RCC 7860 (cell line): ENCODE data around the gene TCF3.

ENCODE experiments used
- DNase-seq: peaks from one replicate; pipeline ENCODE4 v3.0.0-alpha.2; 2015; ENCODE audit warnings: low spot score
- FAIRE-seq: peaks from 2 replicates; lab custom pipeline; 2012; peaks lifted over from hg19 to GRCh38; lab: Jason Lieb, UNC

The TCF3 gene

DNA sequence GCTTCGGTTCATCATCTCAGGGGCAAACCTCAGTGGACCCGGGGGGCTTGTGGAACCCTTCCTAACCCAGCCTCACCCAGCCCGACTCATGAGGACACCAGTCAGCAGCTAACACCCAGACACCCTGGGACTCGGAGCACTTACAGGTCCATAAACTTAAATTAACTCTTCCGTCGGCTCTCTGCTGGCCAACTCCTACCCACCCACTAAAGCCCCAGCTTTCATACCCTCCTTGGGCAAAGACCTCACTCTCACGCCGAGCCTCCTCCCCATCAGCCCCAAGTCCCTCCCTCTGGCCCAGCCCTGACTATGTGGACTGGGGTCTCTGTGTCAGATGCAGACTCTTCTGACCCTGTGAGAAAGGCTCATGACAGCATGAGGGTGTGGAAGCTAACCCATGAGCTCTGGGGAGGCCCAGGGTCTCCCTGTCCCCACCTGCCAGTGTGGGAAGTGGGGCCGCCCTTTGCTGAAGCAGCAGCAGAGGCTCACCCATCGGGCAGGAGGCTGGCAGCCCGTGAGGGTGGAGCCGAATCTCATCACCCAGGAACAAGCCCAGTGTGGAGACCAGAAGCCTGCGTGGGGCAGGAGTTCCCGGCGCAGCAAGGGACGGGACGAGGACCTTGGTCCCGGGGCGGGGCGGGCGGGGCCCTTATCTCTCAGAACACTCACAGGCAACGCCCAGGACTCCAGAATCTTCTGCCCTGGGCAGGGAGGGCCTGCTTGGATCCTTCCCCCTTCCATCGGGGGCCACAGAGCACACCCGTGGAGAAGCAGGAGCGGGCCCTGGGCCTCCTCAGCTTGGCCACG, 19.8 kb downstream of the TCF3 start:
- FAIRE-seq (no peak), DNase-seq (no peak)

DNA sequence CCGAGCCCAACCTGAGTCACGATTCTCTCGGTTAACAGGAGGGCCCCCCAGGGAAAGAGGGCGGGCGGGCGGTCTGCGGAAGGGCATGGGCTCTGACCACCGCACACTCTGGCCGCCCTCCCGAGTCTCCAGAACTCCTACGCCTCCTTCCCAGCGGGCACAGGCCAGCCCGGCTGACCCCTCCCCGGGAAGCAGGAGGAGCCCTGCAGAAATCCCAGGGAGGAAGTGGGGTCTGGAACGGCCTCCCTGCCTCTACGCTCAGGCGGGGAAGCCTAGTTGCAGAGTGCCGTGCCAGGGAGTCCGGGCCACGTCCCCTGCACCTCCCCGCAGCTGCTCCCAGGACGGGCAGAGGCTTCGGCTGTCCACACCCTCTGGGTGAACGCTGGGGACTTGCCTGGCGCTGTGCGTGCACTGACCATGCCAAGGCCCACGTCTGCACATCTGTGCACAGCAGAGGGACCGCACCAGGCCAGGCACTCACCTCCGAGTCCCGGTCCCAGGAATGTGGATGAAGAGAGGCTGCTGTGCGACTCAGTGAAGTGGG, 20.8 kb downstream of the TCF3 start:
- FAIRE-seq (no peak), DNase-seq (no peak)

DNA sequence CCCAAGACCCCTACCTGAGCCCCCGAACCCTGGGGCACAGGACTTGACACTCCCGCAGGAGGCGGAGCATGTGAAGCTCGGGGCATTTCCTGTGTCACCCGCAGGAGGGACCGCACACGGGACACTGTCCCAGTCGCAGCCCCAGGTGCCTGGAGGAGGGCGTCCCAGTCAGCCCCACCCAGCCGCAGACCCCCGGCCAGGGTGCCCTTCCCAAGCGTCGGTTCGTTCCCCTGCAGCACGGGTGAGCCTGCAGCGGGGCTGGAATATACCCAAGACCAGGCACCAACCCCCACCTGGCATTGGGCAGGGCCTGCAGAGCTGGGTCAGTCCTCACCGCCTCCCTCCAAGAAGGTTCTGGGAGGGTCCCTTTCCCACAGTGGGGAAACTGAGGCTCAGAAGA, 21.6 kb downstream of the TCF3 start:
- FAIRE-seq (no peak), DNase-seq (no peak)

DNA sequence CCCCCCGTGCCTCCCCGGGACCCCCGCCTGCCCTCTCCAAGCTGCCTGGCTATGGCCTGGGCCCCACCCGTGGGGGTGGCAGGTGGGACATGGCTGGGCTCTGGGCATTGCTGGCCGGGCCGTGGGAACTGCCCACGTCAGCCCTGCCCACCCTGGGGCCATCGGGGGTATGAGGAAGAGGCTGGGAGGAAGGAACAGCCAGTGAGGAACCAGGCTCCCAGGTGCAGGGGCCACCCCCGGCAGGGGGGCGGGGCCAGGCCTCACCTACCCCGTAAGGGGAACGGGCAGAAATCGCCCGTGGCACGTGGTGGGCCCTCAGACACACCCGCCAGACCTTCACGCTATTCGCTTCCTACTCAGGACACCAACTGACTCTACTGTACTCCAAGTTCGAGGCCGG, 22.4 kb downstream of the TCF3 start:
- no peak for FAIRE-seq
- no peak for DNase-seq

DNA sequence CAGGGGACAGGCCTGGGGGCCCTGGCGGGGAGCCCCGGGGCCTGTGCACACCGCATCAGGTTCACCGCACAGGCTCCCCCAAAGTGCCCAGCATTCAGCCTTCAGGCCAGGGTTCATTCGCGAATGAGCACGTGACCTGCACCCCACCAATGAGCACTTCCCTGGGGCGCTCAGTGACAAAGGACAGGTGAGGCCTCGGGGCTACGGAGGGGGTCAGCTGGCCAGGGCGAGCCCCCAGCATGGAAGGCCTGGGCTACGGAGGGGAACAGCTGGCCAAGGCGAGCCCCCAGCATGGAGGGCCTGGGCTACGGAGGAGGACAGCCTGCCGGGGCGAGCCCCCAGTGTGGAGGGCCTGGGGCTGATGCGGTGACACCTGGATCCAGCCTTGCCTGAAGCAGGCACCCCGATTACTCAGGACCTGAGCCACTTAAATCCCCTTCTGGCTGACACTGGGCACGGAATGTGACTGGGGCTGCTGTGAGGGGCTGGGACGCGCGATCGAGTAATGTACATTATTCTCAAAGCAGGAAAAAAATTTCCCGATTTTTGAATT, 23.1 kb downstream of the TCF3 start:
- no peak for FAIRE-seq
- no peak for DNase-seq

DNA sequence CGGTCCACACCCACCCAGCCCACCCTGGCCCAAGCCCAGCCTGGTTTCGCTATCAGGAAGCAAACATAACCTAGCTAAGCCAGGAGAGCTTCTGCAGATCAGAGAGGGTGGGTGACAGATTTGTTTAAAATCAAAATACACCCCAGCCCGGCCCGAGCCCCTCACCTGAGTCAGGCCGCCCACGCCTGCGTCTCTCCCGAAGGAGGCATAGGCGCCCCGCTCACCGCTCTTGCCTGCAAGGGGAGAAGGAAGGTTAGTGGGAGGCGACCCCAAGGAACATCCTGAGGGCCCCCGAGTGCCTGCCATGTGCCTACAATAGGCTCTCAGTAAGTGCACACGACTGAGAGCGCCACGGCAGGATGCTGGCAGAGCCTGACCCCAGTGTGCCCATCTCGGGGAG, 25.2 kb downstream of the TCF3 start:
- FAIRE-seq (no peak), DNase-seq (no peak)

DNA sequence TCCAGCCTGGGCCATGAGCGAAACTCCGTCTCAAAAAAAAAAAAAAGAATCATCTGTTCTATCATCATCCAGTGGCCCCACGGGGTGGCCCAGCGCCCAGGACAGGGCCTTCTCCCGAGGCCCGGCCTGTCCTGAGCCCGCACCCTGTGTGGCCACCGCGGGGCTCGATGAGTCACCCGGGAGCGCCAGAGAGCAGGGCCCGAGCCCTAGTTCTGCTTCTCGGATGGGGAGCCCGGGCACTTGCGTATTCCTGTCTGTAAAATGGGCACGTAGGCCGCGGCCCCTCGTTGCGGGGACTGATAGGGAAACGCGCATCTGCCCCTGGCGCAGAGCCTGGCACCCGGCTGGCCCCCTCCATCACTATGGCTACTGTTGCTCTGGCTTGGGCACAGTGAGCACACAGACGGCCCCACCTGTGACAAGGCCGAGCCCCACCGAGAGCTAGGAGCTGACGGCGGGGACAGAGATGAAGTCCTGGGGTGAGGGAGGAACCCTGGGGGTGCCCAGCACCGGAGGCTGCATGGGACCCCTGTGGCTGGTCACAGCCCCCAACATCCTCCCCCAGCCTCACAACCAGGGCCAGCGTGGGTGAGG, 25.9 kb downstream of the TCF3 start:
- no peak for DNase-seq
- no peak for FAIRE-seq

DNA sequence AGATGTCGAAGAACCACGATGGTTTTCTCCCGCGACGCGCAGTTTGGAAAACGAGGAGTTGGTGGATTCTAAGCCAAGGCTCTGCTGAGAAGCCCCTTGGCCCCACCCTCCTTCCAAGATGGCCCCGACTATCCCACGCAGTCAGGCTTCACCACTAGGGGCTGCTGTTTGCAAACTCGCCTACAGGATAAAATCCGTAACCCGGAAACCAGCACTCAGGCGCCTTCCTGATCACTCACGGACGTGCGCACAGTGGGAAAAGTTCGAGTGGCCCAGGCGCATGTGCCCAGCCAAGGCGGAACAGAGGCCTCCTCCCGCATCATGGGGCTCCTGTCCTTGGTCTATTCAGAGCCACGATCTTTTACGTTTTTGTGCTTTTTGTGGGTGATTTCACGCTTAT, 28.0 kb downstream of the TCF3 start:
- FAIRE-seq = no peak

DNA sequence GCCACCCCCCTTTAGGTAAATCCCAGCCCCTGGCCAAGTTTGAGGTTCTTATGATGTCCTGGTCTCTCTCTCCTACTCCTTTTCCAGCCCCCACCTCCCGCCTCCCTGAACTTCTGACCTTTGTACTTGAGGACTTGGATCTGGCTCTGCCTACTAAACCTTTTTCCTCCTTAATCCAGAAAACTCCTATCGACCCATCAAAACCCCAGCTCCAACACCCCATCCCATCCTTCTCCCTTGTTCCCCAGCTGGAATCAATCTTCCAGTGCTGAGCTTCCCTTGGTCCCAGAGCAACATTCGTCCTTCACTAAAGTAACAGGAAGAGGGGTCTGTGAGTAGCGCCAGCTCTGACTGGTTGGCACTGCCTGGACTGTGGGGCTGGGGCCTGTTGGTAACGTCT, 29.9 kb downstream of the TCF3 start:
- FAIRE-seq = no peak
- DNase-seq = no peak

More for the DNA sequence above, 28.0 kb downstream of the TCF3 start:
- no peak for DNase-seq

DNA sequence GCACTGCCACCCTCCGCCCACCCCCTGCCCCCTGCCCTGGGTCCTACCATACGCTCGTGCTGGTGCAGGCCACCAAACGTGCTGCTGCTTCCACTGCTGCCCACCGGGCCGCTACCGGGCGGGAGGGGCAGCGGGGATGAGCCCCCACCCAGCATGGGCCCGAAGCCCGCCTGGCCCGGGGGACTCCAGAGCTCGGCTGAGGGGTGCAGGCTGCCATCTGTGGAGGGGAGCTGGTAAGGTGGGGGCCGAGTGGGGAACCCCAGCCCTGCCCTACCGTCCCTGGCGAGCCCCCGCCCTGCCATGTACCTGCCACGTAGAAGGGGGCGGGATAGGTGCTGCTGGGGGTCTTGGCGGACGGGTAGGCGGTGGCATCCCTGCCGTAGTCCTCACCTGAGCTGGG, 30.4 kb downstream of the TCF3 start:
- DNase-seq (no peak), FAIRE-seq (no peak)

DNA sequence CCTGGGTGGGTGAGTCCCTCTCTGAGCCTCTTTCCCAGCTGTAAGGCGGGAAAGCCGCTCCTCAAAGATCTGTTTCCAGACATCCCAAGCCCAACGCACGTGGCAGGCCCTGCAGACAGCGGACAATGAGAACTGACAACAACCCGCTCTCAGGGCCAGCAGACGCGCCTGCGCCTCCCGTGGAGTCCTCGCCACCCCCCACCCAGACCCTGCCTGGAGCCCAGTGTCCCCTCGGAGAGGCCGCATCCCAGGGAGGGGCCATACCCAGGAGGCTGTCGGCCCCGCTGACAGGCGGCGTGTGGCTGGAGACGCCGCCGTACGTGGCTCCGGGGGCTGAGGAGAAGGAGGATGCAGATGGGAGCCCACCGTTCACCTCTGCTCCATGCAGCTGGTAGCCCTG, 30.8 kb downstream of the TCF3 start:
- FAIRE-seq = no peak
- DNase-seq = no peak

DNA sequence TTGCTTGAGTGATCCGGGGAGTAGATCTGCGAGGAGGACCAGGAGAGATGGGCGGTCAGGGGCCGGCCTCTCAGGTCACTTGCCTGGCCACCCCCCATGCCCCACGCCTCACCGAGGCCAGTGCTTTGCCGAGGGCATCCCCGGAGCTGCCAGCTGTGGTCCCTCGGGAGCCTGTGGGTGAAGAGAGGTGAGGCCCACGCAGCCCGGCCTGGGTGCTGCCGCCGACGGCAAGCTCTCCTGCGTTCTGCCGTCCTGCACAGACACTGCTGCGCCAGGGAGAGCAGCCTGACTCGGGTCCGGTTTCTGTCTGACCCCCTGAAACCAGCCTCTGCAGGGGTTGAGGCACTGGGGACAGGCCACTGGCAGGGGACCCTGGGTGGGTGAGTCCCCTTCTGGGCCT, 31.4 kb downstream of the TCF3 start:
- FAIRE-seq = no peak
- DNase-seq = no peak

DNA sequence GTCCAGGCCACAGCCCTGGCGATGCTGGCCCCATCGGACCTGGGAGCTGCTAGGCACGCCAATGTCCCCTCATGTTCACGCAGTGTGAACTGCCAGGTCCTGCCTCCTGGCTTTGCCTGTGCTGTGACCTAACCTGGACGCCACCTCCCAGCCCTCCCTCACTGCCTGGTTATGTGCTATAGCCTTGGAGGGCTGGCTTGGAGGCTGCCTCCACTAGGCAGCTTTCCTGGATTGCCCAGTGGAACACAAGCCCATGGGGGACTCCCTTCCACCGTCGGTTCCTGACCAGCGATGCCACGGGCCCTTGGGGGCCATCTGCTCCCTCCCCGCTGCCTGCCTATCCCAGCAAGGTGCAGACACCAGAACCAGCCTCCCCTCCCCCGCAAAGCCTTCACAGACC, 31.9 kb downstream of the TCF3 start:
- FAIRE-seq = no peak
- no peak for DNase-seq

DNA sequence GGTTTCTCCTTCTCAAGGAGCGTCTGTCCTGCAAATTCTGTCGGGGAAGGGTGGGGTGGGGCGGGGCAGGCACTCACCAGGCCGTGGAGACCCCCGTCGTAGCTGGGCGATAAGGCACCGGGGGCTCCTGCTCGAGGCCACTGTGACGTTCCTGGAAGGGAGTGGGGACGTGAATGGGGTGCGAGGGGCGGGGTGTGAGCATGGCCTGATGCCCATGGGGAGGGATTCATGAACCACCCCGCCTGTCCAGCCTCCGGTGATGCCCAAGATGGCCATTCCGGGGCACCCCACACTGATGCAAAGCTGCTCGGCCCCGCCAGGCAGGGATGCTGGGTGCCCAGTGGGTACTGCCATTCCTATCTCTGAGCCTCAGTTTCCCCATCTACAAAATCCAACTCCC, 32.7 kb downstream of the TCF3 start:
- DNase-seq (no peak), FAIRE-seq (no peak)

DNA sequence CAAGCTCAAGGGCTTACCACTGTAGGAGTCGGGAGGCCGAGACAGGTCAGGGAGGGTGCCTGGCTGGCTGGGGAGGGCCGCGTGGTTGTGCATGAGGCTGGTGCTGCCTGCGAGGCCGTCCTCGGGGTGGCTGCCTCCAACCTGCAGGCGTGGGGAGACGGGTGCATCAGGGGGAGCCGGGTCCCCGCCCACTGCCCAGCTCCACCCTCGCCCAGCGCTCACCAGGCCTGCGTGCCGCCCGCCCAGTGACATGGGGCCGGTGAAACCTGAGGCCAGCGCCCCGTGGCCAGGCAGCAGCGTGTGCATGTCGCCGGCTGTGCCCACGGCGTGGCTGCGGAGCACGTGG, 33.3 kb downstream of the TCF3 start:
- FAIRE-seq = no peak

DNA sequence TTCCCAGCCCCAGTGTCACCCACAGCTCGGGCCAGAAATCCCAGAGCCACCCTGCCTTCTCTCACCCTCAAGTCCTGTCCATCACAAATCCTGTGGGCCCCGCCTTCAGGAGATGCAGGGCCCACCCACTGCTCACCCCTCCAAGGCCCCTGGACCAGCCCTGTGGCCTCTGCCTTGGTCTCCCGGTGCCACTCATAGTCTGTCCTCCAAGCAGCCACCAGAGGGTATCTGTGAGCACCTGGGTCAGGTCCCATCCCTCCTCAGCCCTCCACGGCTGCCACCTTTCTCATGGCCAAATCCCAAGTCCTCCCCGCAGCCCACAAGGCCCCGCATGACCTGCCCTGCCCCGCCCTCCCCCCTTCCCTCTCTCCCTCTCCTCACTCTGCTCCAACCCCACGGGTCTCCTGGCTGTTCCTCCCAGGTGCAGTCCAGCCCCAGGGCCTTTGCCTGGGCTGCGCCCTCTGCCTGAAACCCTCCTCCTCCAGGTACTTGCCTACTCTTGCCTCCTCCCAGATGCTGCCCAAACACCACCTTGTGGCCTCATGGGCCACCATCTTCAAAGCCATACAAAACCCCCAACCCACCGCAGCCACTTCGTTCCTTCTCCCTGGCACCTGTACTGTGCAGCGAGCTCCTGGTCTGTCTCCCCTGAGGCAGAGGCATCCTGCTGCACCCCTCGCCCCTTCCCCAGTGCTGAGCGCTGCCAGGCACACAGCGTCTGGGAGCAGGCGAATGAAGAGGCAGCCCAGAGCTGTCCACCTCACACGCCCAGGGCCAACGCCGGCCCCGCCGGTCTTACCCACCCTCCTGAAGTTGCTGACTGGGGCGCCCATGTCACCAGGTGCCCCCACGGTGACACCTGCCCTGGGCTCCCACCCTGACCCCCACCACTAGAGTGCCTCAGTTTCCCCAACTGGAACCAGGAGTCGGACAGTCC, 34.0 kb downstream of the TCF3 start:
- no peak for FAIRE-seq
- peak; percentile 21 for DNase-seq

More for the DNA sequence above, 33.3 kb downstream of the TCF3 start:
- DNase-seq = no peak

DNA sequence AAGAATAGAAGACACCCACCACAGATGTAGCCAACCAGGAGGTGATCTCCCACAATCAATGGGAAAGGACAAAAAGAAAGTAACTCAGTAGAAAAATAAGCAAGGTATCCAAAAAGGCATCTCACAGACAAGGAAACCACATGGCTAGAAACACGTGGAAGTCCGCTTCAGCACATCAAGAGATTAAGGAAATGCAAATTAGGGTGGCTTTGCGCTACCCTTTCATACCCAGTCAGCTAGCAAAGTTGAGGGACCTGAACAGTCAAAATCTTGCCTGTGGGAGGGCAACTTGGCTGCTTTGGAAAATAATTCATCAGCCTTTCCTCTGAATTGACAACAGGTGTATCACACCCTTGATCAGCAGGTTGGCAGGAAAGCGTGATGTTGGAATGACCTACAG, 35.5 kb downstream of the TCF3 start:
- no peak for FAIRE-seq
- DNase-seq = no peak

DNA sequence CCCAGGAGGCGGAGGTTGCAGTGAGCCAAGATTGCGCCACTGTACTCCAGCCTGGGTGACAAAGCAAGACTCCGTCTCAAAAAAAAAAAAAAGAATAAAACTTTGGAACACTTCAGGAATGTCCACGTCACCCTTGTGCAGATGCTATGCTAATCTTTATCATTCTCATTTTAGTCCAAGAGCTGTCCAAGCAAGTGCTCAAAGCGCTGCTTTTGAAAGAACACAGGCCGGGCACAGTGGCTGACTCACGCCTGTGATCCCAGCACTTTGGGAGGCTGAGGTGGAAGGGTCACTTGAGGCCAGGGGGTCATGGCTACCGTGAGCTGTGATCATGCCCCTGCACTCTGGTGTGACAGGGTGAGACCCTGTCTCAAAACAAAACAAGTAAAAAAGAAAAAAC, 36.0 kb downstream of the TCF3 start:
- DNase-seq = no peak
- no peak for FAIRE-seq

DNA sequence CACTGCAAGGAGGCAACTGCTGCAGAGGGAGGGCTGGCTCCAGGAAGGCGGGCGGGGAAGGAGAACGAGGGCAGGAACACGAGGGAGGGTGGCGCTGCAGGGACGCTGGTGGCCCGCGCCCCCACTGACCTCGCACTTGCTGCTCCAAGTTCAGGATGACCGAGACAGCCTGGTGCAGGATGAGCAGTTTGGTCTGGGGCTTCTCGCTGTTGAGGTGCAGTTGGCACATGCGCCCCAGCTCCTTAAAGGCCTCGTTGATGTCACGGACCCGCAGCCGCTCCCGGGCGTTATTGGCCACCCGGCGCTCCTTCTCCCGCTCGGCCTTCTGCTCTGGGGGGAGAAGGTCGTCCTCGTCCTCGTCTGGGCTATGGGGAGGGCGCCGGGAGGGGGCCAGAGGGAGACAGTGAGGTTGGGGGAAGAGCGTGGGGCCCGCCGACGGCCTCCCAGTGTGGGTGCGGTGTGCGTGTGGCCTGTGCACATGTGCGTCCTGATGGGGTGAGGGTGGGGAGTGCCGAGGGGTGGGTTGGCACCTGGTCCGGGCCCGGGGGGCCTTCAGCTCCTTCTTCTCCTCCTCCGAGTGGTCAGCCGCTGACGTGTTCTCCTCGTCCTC, 37.2 kb downstream of the TCF3 start:
- no peak for DNase-seq
- FAIRE-seq = no peak

DNA sequence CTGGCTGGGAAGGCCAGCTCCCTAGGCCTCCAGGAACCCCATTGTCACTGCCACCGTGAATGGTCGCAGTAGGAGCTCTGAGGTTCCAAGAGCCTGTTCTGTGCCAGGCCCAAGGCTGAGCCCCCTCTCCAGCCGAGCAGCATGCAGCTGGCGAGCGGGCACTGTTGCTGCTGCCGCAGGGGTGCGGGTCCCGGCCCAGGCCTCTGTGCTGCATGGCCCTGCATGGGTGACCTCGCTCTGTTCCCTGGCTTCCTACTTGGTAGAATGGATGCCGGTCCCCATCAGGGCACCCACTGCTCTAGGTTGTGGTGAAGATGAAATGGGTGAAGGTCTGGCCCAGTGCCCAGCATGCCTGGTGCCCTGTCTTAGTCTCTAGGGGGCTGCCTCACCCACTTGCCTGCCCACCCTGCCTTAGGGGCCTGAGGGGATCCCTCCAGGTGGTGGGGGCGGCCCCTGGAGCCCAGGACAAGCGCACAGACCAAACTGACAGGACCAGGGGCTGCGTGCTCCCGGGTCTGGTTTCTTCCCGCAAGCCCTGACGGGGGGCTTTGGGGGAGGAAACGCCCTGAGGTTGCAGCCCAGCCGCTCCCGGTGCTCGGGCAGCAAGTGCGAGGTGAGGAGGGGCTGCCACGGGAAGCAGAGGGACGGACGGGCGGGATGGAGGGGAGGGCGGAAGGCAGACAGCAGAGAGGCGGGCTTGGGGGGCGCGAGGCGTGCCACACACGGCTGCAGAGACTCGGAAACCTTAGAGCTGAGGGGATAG, 38.4 kb downstream of the TCF3 start:
- FAIRE-seq = no peak
- DNase-seq = no peak
